Astrocyte (in vitro differentiated cells and primary cell): ENCODE data around the gene RFLNA. TPM values are rescaled to one million over a fixed set of nuclear protein-coding genes. Genes with fewer than 3 reads are reported as not detected.

Source experiments
- DNase-seq: peaks from one replicate; pipeline ENCODE4 v3.0.0-alpha.2; 2010; ENCODE audit warnings: low read depth
- FAIRE-seq: peaks from 2 replicates; lab custom pipeline; 2011; peaks lifted over from hg19 to GRCh38; lab: Jason Lieb, UNC
- H2AFZ ChIP-seq: 2 replicates; pipeline ENCODE4 v1.6.0; 2012; ENCODE audit warnings: low read depth, low read length, inconsistent platforms
- H3K27ac ChIP-seq: 2 replicates; pipeline ENCODE4 v1.5.1; 2011; ENCODE audit warnings: low read depth, low read length, inconsistent platforms
- H3K27me3 ChIP-seq: 2 replicates; pipeline ENCODE4 v1.6.0; 2011; ENCODE audit warnings: low read length, inconsistent platforms; ENCODE audit not compliant: insufficient read depth
- H3K36me3 ChIP-seq: 2 replicates; pipeline ENCODE4 v1.5.1; 2011; ENCODE audit warnings: low read length, inconsistent platforms; ENCODE audit not compliant: insufficient read depth
- H3K4me1 ChIP-seq: 2 replicates; pipeline ENCODE4 v1.5.1; 2011; ENCODE audit warnings: low read length, inconsistent platforms; ENCODE audit not compliant: insufficient read depth
- H3K4me2 ChIP-seq: 2 replicates; pipeline ENCODE4 v1.6.0; 2012; ENCODE audit warnings: low read length, inconsistent platforms
- H3K4me3 ChIP-seq: 2 replicates; pipeline ENCODE4 v1.5.1; 2011; ENCODE audit warnings: low read depth, mild to moderate bottlenecking, low read length, inconsistent platforms; ENCODE audit not compliant: insufficient read depth
- H3K79me2 ChIP-seq: 2 replicates; pipeline ENCODE4 v1.6.0; 2012; ENCODE audit warnings: mild to moderate bottlenecking, low read length, inconsistent platforms; ENCODE audit not compliant: insufficient read depth
- H3K9ac ChIP-seq: 2 replicates; pipeline ENCODE4 v1.6.0; 2012; ENCODE audit warnings: mild to moderate bottlenecking, low read length, inconsistent platforms
- H3K9me3 ChIP-seq: 2 replicates; pipeline ENCODE4 v1.5.1; 2012; ENCODE audit warnings: low read depth, mild to moderate bottlenecking, low read length, inconsistent platforms; ENCODE audit not compliant: insufficient read depth
- H4K20me1 ChIP-seq: 2 replicates; pipeline ENCODE4 v1.6.0; 2012; ENCODE audit warnings: low read length, inconsistent platforms; ENCODE audit not compliant: insufficient read depth
- H3K27ac Mint-ChIP-seq: one replicate; pipeline ENCODE4 v1.8.0; 2021; ENCODE audit warnings: mild to moderate bottlenecking, mixed read lengths; ENCODE audit not compliant: unreplicated experiment
- H3K27me3 Mint-ChIP-seq: one replicate; pipeline ENCODE4 v1.8.0; 2021; ENCODE audit warnings: low read depth, mixed read lengths; ENCODE audit not compliant: unreplicated experiment
- H3K36me3 Mint-ChIP-seq: one replicate; pipeline ENCODE4 v1.8.0; 2021; ENCODE audit warnings: low read depth, mixed read lengths; ENCODE audit not compliant: unreplicated experiment
- H3K4me1 Mint-ChIP-seq: one replicate; pipeline ENCODE4 v1.8.0; 2021; ENCODE audit warnings: low read depth, mixed read lengths; ENCODE audit not compliant: unreplicated experiment
- H3K4me3 Mint-ChIP-seq: one replicate; pipeline ENCODE4 v1.8.0; 2021; ENCODE audit warnings: mild to moderate bottlenecking, moderate library complexity, mixed read lengths; ENCODE audit not compliant: unreplicated experiment
- H3K9me3 Mint-ChIP-seq: one replicate; pipeline ENCODE4 v1.8.0; 2021; ENCODE audit warnings: mild to moderate bottlenecking, mixed read lengths; ENCODE audit not compliant: unreplicated experiment
- CTCF ChIP-seq: IDR thresholded peaks from 2 replicates; pipeline ENCODE4 v1.5.1; 2011; ENCODE audit warnings: low read depth, mild to moderate bottlenecking, inconsistent platforms, low read length, moderate library complexity; ENCODE audit not compliant: insufficient read depth
- EZH2 ChIP-seq: IDR thresholded peaks from 2 replicates; pipeline ENCODE4 v1.6.1; 2012; ENCODE audit warnings: mild to moderate bottlenecking, low read length, inconsistent platforms; ENCODE audit not compliant: insufficient read depth
- total RNA-seq: library from RNA; stranded (reverse); gene quantifications from 2 replicates; pipeline ENCODE4 v1.2.1, GENCODE V29; 2021

Gene RFLNA
- total RNA-seq, 1 donor from 2014 or later: 1.8 TPM

GRCh38 chr12:124352839-124353238 is 57.9 kb downstream of the RFLNA start:
- Histone ChIP-seq H3K27ac (no peak overlapping the region), H3K36me3 (peaks cover 75% of the 10 kb centered on the region), H2AFZ (no peak overlapping the region), H3K4me1 (no peaks in the 10 kb centered on the region), H3K79me2 (peaks cover 55% of the 10 kb centered on the region), H3K9ac (no peak overlapping the region), H3K4me3 (no peak overlapping the region), H3K4me2 (no peak overlapping the region), H3K27me3 (no peaks in the 10 kb centered on the region), H4K20me1 (peaks cover 99% of the 10 kb centered on the region), H3K9me3 (no peaks in the 10 kb centered on the region)
- Mint-ChIP-seq H3K27ac (peak overlapping the region; percentile 5), H3K27me3 (no peaks in the 10 kb centered on the region), H3K36me3 (peaks cover 2% of the 10 kb centered on the region), H3K4me3 (no peak overlapping the region), H3K9me3 (no peaks in the 10 kb centered on the region), H3K4me1 (no peaks in the 10 kb centered on the region)
- DNase-seq (no peak), FAIRE-seq (no peak)
- TF ChIP-seq CTCF (no peak), EZH2 (no peak)

- Histone ChIP-seq H2AFZ (no peak overlapping the region), H3K4me2 (no peak overlapping the region), H3K4me1 (no peaks in the 10 kb centered on the region), H3K27me3 (no peaks in the 10 kb centered on the region), H3K9me3 (no peaks in the 10 kb centered on the region), H4K20me1 (peaks cover 99% of the 10 kb centered on the region), H3K4me3 (no peak overlapping the region), H3K36me3 (peaks cover 75% of the 10 kb centered on the region), H3K27ac (no peak overlapping the region), H3K9ac (no peak overlapping the region), H3K79me2 (peaks cover 62% of the 10 kb centered on the region)
- no peak for TF ChIP-seq EZH2
- no peak for TF ChIP-seq CTCF
- H3K36me3 Mint-ChIP-seq: peaks cover 10% of the 10 kb centered on the region
- no peaks in the 10 kb centered on the region for H3K9me3 Mint-ChIP-seq
- DNase-seq: no peak
- no peak overlapping the region for H3K4me3 Mint-ChIP-seq
- H3K27me3 Mint-ChIP-seq: no peaks in the 10 kb centered on the region
- no peaks in the 10 kb centered on the region for H3K4me1 Mint-ChIP-seq
- no peak overlapping the region for H3K27ac Mint-ChIP-seq
- FAIRE-seq: no peak
Measured at GRCh38 chr12:124354400-124354799, 59.5 kb downstream of the RFLNA start.

GRCh38 chr12:124356221-124356620 is 61.3 kb downstream of the RFLNA start:
- Mint-ChIP-seq H3K36me3 (peaks cover 13% of the 10 kb centered on the region), H3K4me1 (peaks cover 2% of the 10 kb centered on the region), H3K27ac (peak overlapping the region; percentile 72), H3K9me3 (no peaks in the 10 kb centered on the region), H3K4me3 (no peak overlapping the region), H3K27me3 (no peaks in the 10 kb centered on the region)
- DNase-seq (no peak), FAIRE-seq (no peak)
- H3K79me2 ChIP-seq: peaks cover 72% of the 10 kb centered on the region
- no peak overlapping the region for H3K4me2 ChIP-seq
- peaks cover 99% of the 10 kb centered on the region for H4K20me1 ChIP-seq
- H3K4me1 ChIP-seq: peaks cover 6% of the 10 kb centered on the region
- no peak overlapping the region for H3K9ac ChIP-seq
- TF ChIP-seq EZH2 (no peak), CTCF (no peak)
- H3K27me3 ChIP-seq: no peaks in the 10 kb centered on the region
- no peak overlapping the region for H2AFZ ChIP-seq
- H3K4me3 ChIP-seq: no peak overlapping the region
- H3K36me3 ChIP-seq: peaks cover 61% of the 10 kb centered on the region
- no peak overlapping the region for H3K27ac ChIP-seq
- H3K9me3 ChIP-seq: no peaks in the 10 kb centered on the region
